Right lung (tissue), 10 donors: ENCODE results near the gene ACE. TPM values are rescaled to one million over a fixed set of nuclear protein-coding genes. Genes with fewer than 3 reads are reported as not detected.

Experiments used
- DNase-seq, 2 donors: peaks; one replicate each; pipeline ENCODE4 v3.0.0-alpha.2; 2013
- long read RNA-seq, 8 donors: transcript quantifications; one replicate each; lab custom pipeline, GENCODE V29; 2026
- polyA plus RNA-seq, 5 donors: library from polyadenylated mRNA; unstranded; fragments of 120-200 nt; gene quantifications; one replicate each; pipeline versions ENCODE4 v1.2.1 to v1.2.3, GENCODE V29; 2013; ENCODE audit warnings: inconsistent platforms in 1 of 5, low replicate concordance in 1 of 5; ENCODE audit not compliant: insufficient read length in 5 of 5, insufficient read depth in 1 of 5

Gene ACE
- 10 to 100 TPM; 38.7 to 62.7 (median 41.1) TPM for polyA plus RNA-seq
- long read RNA-seq, donor 1, full-length matches to known transcripts = 4 of 13 reads
- long read RNA-seq, donor 1, partial matches to known transcripts = 9 of 13 reads
- long read RNA-seq, donor 1, other reads (novel, unspliced or antisense) = 0 of 13 reads
- long read RNA-seq, donor 2 = 0 reads
- long read RNA-seq, donor 3, partial matches to known transcripts = 26 of 27 reads
- long read RNA-seq, donor 3, other reads (novel, unspliced or antisense) = 0 of 27 reads
- long read RNA-seq, donor 4, partial matches to known transcripts = 13 of 16 reads
- long read RNA-seq, donor 4, other reads (novel, unspliced or antisense) = 0 of 16 reads
- long read RNA-seq, donor 5, partial matches to known transcripts = 14 of 17 reads
- long read RNA-seq, donor 5, other reads (novel, unspliced or antisense) = 0 of 17 reads
- long read RNA-seq, donor 6, full-length matches to known transcripts = 1 of 31 reads
- long read RNA-seq, donor 6, partial matches to known transcripts = 30 of 31 reads
- long read RNA-seq, donor 6, other reads (novel, unspliced or antisense) = 0 of 31 reads
- long read RNA-seq, donor 7, full-length matches to known transcripts = 4 of 10 reads
- long read RNA-seq, donor 7, partial matches to known transcripts = 6 of 10 reads
- long read RNA-seq, donor 7, other reads (novel, unspliced or antisense) = 0 of 10 reads
- long read RNA-seq, donor 8, full-length matches to known transcripts = 1 of 1 reads
- long read RNA-seq, donor 8, partial matches to known transcripts = 0 of 1 reads
- long read RNA-seq, donor 8, other reads (novel, unspliced or antisense) = 0 of 1 reads

DNA sequence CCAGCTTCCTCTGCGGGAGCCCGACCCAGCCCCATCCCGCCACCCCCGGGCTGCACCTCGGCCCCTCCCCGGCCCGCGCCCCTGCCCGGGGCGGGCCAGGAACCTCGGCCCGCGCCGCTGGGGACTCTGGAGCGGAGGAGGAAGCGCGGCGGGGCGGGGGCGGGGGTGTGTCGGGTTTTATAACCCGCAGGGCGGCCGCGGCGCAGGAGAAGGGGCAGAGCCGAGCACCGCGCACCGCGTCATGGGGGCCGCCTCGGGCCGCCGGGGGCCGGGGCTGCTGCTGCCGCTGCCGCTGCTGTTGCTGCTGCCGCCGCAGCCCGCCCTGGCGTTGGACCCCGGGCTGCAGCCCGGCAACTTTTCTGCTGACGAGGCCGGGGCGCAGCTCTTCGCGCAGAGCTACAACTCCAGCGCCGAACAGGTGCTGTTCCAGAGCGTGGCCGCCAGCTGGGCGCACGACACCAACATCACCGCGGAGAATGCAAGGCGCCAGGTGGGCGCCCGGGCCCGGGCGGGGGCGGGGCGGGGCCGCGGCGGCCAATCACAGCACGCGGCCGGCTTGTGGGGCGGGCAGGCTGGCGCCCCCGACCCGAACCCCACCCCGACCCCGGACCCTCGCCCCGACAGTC is at the start of gene ACE:
Gene ACE (plus strand): TSS at position 208 of the 626 bp plus-strand sequence. CDS start 34 bp downstream, at position 242.
- no peak for DNase-seq

DNA sequence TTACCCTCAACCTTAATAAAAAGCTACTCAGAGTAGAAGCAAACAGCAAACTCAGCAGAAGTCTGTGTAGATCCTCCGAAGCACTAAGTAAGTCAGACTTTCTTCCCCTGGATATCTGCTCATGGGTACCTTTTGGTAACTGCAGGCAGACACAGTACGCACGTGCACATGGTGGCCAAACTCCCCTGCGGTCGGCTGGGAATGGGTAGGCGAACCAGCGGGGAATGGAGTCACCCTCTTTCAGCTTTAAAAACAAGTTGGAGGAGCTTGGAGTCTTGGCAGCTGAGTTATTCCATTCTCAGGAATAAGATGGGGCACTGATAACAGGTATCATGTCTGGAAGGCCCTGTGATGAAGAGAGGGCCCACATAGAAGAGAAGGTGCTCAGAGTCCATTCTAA is 47.1 kb upstream of the ACE start:
- no peak for DNase-seq

DNA sequence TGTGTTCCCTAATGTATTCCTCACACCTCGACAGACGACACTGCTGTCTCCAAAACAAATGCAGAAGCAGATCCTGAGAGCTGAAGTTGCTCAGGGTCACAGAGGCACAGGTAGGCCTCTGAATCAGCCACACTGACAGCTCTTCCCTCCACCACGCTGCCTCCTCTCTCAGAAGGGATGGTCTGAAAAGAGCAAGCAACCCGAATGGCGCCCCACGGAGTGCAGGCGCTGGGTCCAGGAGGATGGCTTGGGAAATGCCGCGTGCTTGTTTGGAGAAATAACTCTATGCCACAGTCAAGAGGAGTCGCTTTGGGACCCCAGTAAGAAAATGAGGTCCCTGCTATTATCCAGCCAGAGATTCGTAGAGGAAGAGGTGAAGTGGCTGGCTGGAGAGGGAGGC is 46.6 kb upstream of the ACE start:
- DNase-seq = no peak

DNA sequence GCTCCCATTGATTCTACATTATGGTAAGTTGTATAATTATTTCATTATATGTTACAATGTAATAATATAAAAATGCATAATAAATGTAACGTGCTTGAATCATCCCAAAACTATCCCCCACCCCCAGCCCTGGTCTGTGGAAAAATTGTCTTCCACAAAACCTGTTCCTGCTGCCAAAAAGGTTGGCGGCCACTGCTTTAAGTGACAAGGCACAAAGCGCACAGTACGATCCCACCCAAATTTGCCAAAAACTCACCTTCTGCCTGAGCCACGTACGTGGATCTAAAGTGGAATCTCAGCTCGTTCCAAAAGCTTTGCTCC is 45.3 kb upstream of the ACE start:
- no peak for DNase-seq

DNA sequence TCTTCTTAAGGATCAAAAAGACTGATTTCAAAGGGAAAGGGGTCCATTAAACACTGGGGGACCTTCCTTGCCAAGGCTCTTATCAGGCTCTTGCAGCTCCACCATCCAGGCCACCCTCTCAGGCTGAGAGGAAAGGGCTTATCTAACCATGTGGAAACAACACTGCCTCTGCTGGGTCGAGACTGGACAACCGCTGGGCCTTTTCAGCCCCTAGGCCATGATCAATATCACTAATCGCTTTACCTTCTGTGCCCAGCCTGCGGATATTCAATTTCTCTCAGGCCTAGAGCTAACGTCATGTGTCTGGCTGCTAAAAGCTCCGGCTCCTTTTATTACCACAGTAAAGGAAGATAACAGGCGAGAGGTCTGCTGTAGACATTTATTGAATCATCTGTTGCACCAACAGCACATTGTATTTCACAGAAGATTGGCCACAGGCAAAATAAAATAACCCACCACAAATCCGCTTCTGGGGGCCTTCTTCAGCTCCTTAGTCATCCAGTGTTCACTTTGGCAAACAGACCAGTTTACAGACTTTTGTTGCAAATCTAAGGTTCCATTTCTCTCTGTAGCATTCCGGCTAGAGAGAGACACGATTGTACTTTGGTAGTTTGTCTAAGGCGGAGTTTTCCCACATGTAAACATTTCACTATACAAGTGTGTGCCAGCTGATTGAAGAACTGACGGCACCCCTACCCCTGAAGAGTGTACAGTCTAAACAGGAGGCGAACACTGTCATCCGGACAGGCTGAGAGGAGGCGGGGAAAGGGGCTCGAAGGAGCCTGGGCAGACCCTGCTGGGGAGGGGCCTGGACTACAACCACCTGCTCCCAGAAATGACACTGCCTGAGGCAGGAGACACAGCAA is 44.7 kb upstream of the ACE start:
- no peak for DNase-seq

DNA sequence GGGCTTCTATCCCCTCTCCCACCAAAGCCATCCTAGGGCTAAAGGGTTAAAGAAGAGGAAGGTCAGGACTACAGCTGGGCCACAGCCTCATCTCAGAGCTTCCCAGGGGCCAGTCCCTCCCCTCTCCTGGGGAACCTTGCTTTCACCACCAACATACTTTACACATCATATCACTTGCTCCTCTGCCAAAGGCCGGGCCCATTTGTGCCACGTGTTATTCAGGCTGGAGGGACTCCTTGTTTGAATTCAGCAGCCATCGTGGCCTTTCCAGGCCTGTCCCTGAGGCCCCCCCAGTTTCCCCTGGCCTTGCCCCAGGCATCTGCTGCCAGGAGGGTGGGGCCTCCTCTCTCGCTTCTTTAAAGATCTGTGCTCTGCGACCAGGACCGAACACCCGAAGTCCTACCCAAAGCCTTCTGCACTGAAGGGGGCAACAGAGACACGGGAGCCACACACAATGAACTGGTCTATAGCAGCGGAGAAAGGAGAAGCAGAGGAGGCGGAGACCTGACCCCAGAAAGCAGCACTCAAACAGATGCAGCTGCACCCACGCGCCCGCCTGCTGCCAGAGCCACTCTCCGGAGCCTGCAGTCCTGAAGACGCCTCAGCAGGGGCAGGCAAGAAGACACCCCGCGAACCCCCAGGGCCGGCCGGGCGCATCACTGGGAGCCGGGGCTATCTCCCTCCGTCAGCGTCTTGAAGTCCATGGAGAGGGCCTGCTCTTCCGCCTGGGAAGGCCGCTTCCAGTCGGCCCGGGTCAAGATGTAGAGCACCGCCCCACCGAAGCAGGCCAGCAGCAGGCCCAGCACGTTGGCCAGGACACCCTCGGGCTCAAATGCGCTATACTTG is 42.9 kb upstream of the ACE start:
- DNase-seq = no peak

DNA sequence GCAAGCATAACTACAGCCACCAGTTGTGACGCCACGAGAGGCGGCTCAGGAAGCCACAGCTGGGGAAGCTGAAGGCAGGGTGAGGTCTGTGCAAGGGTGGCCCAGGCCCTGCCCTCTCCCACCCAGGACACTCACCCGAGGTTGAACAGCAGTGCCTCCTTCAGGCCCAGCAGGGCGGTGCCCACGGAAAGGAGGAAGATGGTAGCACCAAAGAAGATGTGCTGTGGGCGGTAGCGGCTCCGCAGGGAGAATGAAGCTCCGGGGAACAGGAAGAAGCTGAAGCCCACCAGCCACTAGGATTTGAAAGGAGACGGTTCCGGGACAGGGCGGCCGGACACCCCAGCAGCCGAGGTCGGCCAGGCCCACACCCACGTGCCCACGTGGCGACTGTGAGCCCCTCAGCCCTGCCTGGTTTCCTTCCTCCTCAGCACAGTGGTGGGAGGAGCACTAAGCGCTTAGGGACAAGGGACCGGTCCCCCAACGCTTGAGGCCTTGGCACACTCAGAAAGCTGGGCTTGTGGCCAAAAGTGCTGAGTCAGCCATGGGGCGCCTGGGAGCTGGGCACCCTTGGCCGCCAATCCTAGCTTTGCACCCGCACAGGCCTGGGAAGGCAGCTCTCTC is 41.8 kb upstream of the ACE start:
- DNase-seq = peak; percentile 45 to 47

DNA sequence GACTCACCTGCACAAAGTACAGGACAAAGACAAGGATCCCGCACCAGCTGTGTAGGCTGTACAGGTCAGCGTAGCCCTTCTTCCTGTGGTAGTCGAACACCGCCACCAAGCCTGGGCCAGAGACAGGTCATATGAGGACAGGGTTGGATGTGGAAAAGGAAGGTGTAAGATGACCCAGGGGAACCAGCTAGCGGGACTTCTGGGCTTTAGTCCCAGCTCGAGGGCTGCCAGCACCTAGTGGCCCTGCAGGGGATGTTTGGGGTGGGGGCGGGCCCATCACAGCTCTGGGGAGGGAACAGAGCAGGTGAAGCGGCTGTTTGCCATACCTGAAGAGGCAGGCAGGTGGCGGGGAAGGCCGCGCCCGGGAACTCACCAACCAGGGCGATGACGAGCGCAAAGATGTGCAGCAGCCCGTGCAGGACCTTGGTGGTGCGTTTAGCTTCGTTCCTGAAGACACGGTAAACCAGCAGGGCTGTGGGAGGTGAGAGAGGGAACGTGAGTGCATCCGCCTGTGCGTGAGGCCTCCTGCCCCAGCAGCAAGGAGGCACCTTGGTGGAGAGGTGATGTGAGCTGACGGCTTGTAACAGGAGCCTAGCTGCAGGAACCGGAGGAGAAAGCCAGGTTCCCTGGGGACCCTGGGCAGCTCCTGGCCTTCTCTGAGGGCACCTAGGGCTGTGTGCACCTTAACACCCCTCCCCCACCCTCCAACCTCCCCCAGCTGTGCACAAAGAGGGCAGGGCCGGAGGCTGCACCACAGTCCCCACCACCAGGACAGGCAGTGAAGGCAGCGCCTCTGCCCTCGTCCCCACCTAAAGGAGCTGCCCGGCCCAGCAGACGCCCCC is 41.0 kb upstream of the ACE start:
- no peak for DNase-seq

DNA sequence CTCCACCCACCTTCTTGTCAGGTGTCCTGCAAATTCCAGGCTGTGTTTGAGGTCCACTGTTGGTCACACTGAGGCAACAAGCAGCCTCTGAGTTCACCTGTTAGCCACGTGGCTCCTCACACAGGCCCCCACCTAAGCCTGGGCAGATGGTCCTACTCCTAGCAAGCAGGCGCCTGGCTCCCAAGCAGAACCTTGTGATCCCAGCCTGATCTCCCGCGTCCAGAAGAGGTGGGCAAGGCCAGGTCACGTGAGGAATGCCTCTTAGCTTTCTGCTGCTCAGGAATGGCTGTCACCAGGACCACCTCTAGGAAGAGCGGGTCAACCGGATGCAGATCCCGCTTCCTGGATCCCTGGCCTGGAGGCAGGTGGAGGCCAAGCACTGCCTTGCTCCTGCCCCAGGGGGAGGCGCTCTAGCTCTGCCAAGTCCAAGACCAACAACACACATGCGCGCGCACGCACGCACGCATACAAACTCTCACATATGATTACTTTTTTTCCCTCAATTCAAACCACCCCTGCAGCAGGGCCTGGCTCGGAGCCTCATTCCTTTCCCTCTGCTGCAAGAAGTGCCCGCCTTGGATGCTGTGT is 40.2 kb upstream of the ACE start:
- DNase-seq = no peak

DNA sequence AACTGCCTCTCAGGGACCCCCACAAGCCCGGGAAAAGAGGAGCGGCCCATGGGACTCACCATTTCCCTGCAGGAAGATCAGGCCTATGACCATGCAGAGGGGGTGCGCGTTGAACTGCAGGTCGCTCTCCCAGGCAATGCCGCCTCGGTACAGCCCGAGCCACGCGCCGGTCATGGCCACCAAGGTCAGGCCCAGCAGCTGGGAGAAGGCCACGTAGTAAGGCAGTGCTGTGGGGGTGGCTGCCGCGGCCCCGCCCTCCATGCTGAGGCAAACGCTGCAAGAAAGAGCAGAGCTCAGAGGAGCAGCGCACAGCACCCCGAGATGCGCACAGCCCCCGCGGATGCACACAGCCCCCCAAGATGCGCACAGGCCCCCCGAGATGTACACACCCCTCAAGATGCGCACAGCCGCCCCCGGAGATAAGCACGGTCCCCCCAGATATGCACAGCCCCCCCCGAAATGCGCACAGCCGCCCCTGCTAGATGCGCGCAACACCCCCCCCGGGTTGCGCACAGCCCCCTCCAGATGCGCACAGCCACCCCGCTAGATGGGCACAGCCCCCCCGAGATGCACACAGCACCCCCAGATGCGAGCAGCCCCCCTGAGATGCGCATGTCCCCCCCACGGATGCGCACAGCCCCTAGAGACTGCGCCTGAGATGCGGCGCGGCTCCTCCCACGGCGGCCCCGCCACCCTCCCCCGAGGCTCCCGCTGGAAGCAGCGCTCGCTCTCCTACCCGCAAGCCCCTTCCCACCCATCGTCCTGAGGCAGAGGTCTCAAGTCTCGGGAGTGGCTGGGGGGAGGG is 39.4 kb upstream of the ACE start:
- DNase-seq = no peak

DNA sequence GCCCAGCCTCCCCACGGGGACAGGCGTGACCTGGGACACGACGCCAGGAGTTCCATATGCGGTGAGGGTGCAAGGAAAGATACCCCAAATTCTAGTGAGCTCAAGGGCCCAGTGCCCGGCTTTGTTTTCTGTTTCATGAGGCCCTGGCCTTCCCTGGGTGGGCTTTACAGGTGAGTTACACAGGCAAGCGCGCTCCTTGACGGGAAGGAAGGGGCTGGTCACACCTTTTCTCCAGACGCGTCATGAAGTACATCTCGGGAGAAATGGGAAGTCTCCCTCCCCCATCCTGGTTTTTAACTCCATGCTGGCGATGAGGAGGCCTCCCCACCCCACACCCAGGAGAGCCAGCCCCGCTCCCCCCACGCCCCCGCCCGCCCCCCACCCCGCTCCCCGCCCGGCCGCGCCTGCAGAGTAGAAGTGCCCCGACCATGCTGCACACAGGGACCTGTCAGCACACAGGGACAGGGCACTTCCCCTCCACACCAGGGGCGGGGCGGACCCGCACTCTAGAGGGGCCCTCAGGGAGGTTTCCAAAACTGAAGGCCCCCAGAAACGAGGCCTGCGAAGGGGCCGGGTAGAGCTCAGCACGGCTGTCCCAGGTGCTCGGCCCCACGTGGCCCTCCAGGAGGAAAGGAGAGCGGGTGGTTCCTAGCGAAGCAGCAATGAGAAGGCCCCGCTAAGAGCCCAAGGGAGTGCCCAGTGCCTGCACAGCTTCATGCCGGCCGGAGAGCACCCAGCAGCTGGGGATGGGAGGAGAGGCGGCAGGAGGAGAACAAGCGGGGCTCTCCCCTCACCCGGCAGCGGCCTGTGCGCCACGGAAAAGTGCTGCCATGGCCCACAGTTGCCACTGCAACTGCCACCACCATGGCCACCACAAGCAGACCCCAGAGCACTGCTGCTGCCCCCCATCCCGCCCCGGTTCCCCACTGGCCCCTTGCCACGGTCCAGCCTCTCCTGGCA is 38.5 kb upstream of the ACE start:
- DNase-seq = no peak

DNA sequence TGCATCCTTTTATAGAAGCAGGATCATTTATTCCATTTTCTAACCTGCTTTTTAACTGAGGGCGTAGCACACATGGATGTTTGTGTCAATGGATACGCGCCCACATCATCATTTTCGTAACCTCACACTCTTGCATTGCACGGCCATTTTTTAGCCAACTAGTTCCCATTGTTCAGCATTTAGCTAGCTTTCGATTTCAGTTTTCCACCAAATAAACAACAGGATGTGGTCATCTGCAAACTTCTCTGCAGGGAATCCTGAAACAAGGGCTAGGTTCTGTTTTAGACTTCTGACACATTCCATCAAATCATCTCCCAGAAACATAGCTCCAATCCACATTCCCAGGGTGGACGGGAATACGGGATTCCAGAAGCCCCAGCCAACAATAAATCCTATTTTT is 37.2 kb upstream of the ACE start:
- DNase-seq = no peak

DNA sequence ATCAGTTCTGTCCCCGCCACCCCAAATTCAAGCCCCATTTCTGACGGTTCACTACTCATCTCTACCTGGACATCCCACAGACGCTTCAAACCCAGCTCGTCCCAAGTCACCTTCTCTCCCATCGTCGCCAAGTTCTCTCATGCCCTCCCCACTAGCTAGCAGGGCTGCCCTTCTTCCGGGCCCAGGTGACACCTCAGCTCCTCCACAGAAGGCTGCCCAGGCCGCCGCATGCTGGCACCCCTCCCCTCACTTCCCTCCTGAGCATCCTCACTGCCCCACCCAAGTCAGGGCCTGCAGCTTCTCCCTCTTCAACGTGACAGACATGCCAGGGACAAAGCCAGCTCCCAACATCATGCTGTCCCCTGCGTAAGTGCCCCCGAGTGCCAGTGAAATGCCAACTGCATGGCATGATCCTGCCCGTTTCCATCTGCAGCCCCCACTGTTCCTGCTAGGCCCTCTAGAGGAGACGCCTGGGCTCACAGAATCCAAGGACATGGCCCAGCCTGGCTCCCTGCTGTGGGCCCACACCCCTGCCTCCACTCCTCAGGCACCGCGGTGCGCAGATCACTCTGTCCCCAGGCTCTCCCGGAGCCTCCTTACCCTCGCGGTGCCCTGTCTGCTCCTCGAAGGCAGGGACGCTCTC is 36.6 kb upstream of the ACE start:
- no peak for DNase-seq

DNA sequence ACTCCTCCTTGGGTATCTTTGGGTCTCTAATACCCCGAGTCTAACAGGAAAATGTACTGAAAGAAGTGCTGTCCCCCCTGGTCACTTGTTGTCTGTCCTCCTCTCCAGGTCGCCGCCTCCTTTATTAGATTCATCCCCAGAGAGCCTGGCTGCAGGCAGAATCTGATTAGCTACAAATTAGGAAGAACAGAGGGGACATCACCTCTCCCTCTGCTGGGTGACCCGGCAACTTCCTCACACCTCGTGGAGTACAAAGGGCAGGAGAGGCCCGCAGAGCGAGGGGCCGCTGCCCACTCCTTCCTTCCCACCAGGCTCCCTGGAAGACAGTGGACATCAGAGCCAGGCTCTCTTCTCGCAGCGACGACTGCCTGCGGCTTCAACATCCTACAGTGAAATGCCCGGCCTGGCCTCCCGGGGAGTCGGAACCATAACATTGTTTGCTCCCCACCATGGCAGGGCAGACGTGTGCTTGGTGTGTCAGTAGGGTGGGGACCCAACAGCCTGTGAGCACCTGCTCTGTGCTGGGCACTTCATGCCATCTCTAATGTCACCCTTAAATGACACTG is 36.0 kb upstream of the ACE start:
- DNase-seq = no peak

DNA sequence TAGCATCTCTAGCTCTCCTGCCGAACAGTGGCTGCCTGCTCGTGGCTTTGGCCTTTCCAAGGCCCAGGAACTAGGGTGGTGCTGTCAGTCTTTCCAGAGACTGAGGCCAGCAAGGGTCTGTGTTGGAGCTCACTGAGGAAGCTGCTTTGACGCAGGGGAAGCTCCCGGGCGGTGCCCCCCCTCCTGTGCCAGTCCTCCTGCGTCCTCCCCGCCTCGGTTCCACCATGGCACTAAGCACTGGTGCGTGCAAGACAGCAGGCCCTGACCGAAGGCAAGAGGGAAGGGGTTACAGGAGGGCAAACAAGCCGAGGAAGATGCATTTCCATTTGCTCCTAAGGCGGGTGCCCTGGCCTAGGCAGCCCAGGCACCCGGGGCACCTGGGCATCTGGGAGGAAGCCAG is 35.2 kb upstream of the ACE start:
- no peak for DNase-seq

DNA sequence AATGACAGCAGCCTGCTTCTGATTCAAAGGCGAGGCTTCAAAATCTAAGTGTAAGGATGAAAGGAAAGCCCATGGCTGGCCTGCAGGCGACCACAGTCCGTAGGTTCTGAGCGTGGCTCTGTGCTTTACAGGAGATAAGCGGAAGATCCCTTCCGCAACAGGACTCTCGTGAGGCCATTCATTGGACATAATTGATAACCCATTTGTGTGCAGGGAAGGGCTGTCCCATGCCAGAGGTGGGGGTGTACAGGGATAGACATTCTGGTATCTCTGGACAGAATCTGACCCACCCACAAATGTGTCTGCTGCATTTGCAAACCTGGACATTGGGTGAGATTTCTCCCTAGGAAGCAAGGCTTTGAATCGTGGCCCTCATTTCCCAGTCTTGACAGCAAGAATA is 34.8 kb upstream of the ACE start:
- DNase-seq = no peak
